ENCODE data around the gene PRMT2.

DNA sequence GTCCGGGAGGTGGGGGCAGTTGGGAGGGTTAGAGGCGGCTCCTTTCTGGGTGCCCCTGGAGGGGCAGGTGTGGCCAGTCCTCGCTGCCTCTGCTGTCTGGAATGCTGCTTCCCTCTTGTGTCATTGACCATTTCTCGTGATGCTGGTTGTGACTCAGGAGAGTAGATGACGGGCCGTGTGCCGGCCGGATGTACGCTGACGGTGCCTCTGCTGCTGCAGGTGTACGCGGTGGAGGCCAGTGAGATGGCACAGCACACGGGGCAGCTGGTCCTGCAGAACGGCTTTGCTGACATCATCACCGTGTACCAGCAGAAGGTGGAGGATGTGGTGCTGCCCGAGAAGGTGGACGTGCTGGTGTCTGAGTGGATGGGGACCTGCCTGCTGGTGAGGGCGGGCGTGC is 13.9 kb downstream of the PRMT2 start:
- TF ChIP-seq, protein P1, sequence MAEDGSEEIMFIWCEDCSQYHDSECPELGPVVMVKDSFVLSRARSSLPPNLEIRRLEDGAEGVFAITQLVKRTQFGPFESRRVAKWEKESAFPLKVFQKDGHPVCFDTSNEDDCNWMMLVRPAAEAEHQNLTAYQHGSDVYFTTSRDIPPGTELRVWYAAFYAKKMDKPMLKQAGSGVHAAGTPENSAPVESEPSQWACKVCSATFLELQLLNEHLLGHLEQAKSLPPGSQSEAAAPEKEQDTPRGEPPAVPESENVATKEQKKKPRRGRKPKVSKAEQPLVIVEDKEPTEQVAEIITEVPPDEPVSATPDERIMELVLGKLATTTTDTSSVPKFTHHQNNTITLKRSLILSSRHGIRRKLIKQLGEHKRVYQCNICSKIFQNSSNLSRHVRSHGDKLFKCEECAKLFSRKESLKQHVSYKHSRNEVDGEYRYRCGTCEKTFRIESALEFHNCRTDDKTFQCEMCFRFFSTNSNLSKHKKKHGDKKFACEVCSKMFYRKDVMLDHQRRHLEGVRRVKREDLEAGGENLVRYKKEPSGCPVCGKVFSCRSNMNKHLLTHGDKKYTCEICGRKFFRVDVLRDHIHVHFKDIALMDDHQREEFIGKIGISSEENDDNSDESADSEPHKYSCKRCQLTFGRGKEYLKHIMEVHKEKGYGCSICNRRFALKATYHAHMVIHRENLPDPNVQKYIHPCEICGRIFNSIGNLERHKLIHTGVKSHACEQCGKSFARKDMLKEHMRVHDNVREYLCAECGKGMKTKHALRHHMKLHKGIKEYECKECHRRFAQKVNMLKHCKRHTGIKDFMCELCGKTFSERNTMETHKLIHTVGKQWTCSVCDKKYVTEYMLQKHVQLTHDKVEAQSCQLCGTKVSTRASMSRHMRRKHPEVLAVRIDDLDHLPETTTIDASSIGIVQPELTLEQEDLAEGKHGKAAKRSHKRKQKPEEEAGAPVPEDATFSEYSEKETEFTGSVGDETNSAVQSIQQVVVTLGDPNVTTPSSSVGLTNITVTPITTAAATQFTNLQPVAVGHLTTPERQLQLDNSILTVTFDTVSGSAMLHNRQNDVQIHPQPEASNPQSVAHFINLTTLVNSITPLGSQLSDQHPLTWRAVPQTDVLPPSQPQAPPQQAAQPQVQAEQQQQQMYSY (CRISPR knock-in tag; IDR thresholded peaks at IDR 0.05), result no peak
- TF ChIP-seq, protein P2, sequence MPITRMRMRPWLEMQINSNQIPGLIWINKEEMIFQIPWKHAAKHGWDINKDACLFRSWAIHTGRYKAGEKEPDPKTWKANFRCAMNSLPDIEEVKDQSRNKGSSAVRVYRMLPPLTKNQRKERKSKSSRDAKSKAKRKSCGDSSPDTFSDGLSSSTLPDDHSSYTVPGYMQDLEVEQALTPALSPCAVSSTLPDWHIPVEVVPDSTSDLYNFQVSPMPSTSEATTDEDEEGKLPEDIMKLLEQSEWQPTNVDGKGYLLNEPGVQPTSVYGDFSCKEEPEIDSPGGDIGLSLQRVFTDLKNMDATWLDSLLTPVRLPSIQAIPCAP (CRISPR knock-in tag; IDR thresholded peaks at IDR 0.05), result no peak
- TF ChIP-seq, protein P3, sequence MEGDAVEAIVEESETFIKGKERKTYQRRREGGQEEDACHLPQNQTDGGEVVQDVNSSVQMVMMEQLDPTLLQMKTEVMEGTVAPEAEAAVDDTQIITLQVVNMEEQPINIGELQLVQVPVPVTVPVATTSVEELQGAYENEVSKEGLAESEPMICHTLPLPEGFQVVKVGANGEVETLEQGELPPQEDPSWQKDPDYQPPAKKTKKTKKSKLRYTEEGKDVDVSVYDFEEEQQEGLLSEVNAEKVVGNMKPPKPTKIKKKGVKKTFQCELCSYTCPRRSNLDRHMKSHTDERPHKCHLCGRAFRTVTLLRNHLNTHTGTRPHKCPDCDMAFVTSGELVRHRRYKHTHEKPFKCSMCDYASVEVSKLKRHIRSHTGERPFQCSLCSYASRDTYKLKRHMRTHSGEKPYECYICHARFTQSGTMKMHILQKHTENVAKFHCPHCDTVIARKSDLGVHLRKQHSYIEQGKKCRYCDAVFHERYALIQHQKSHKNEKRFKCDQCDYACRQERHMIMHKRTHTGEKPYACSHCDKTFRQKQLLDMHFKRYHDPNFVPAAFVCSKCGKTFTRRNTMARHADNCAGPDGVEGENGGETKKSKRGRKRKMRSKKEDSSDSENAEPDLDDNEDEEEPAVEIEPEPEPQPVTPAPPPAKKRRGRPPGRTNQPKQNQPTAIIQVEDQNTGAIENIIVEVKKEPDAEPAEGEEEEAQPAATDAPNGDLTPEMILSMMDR (IDR thresholded peaks at IDR 0.05), result no peak
- TF ChIP-seq, protein P4, sequence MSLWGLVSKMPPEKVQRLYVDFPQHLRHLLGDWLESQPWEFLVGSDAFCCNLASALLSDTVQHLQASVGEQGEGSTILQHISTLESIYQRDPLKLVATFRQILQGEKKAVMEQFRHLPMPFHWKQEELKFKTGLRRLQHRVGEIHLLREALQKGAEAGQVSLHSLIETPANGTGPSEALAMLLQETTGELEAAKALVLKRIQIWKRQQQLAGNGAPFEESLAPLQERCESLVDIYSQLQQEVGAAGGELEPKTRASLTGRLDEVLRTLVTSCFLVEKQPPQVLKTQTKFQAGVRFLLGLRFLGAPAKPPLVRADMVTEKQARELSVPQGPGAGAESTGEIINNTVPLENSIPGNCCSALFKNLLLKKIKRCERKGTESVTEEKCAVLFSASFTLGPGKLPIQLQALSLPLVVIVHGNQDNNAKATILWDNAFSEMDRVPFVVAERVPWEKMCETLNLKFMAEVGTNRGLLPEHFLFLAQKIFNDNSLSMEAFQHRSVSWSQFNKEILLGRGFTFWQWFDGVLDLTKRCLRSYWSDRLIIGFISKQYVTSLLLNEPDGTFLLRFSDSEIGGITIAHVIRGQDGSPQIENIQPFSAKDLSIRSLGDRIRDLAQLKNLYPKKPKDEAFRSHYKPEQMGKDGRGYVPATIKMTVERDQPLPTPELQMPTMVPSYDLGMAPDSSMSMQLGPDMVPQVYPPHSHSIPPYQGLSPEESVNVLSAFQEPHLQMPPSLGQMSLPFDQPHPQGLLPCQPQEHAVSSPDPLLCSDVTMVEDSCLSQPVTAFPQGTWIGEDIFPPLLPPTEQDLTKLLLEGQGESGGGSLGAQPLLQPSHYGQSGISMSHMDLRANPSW (CRISPR knock-in tag; conservative IDR thresholded peaks at IDR 0.05; ENCODE audit: low read depth), result no peak
